GM23338 (cell line): ENCODE data around the gene MAG. TPM values are rescaled to one million over a fixed set of nuclear protein-coding genes. Genes with fewer than 3 reads are reported as not detected.

Source experiments
- ATAC-seq: fragments of 200-7000 bp; cut with Tn5 transposase; 3 replicates; pipeline ENCODE4 v1.9.1; 2020
- DNase-seq: peaks from one replicate; pipeline ENCODE4 v3.0.0-alpha.2; 2015; ENCODE audit warnings: low spot score
- H2AFZ ChIP-seq: fragments of 200-600 bp; sonication (generic); 2 replicates; pipeline ENCODE4 v1.8.0; 2016; ENCODE audit warnings: antibody characterized with exemption, mild to moderate bottlenecking, moderate library complexity
- H3F3A ChIP-seq: fragments of 200-600 bp; sonication (generic); replicated peaks from 2 replicates; pipeline ENCODE4 v1.8.0; 2017; ENCODE audit warnings: antibody characterized with exemption, mixed run types, low read depth
- H3K27ac ChIP-seq: fragments of 200-600 bp; sonication (generic); 2 replicates; pipeline ENCODE4 v1.6.1; 2016; ENCODE audit warnings: low read depth
- H3K27me3 ChIP-seq: fragments of 200-600 bp; sonication (generic); 2 replicates; pipeline ENCODE4 v1.8.0; 2016; ENCODE audit warnings: mild to moderate bottlenecking, mixed run types, moderate library complexity; ENCODE audit not compliant: insufficient read depth
- H3K36me3 ChIP-seq: fragments of 200-600 bp; sonication (generic); 2 replicates; pipeline ENCODE4 v1.8.0; 2016; ENCODE audit warnings: mild to moderate bottlenecking; ENCODE audit not compliant: insufficient read depth
- H3K4me1 ChIP-seq: fragments of 200-600 bp; sonication (generic); 2 replicates; pipeline ENCODE4 v1.8.0; 2016; ENCODE audit warnings: mild to moderate bottlenecking, moderate library complexity; ENCODE audit not compliant: insufficient read depth
- H3K4me2 ChIP-seq: fragments of 200-600 bp; sonication (generic); 2 replicates; pipeline ENCODE4 v1.7.1; 2017; ENCODE audit warnings: mixed run types
- H3K4me3 ChIP-seq: fragments of 200-600 bp; sonication (generic); 2 replicates; pipeline ENCODE4 v1.6.1; 2016; ENCODE audit warnings: mixed run types
- H3K79me2 ChIP-seq: fragments of 200-600 bp; sonication (generic); replicated peaks from 2 replicates; pipeline ENCODE4 v1.8.0; 2017; ENCODE audit warnings: mild to moderate bottlenecking; ENCODE audit not compliant: insufficient read depth
- H3K9me2 ChIP-seq: fragments of 200-600 bp; sonication (generic); 2 replicates; pipeline ENCODE4 v1.8.0; 2017; ENCODE audit not compliant: insufficient read depth
- H4K20me1 ChIP-seq: fragments of 200-600 bp; sonication (generic); replicated peaks from 2 replicates; pipeline ENCODE4 v1.8.0; 2017; ENCODE audit warnings: mild to moderate bottlenecking; ENCODE audit not compliant: insufficient read depth
- H3K27ac Mint-ChIP-seq: 2 replicates; pipeline ENCODE4 v1.8.0; 2020; ENCODE audit warnings: inconsistent platforms, mild to moderate bottlenecking, moderate library complexity, mixed read lengths
- H3K27me3 Mint-ChIP-seq: 3 replicates; pipeline ENCODE4 v1.8.0; 2022; ENCODE audit warnings: low read depth, mild to moderate bottlenecking, moderate library complexity, mixed read lengths, inconsistent platforms; ENCODE audit not compliant: insufficient read depth, poor library complexity
- H3K36me3 Mint-ChIP-seq: 3 replicates; pipeline ENCODE4 v1.8.0; 2021; ENCODE audit warnings: low read depth, mild to moderate bottlenecking, inconsistent platforms, moderate library complexity, mixed read lengths
- H3K4me1 Mint-ChIP-seq: 3 replicates; pipeline ENCODE4 v1.8.0; 2020; ENCODE audit warnings: mild to moderate bottlenecking, inconsistent platforms, mixed read lengths
- H3K4me3 Mint-ChIP-seq: 3 replicates; pipeline ENCODE4 v1.8.0; 2021; ENCODE audit warnings: moderate library complexity, mild to moderate bottlenecking, inconsistent platforms, mixed read lengths
- H3K9me3 Mint-ChIP-seq: 3 replicates; pipeline ENCODE4 v1.8.0; 2020; ENCODE audit warnings: moderate library complexity, mild to moderate bottlenecking, inconsistent platforms, mixed read lengths
- CREB1 ChIP-seq: fragments of 250-450 bp; sonication (Bioruptor Pico); IDR thresholded peaks from 2 replicates; pipeline ENCODE4 v1.5.0; 2020; ENCODE audit warnings: low read depth, mild to moderate bottlenecking, moderate library complexity
- JUNB ChIP-seq: IDR thresholded peaks from one replicate; pipeline ENCODE4 v1.6.1; 2016; ENCODE audit warnings: antibody characterized with exemption; ENCODE audit not compliant: unreplicated experiment
- NANOG ChIP-seq: IDR thresholded peaks from 2 replicates; pipeline ENCODE4 v1.6.1; 2016; ENCODE audit warnings: antibody characterized with exemption, borderline replicate concordance
- POLR2AphosphoS5 ChIP-seq: IDR thresholded peaks from 2 replicates; pipeline ENCODE4 v1.6.1; 2016; ENCODE audit warnings: antibody characterized with exemption, low read depth
- ZNF114 ChIP-seq: fragments of 250-450 bp; sonication (Bioruptor Pico); IDR thresholded peaks from 2 replicates; pipeline ENCODE4 v1.5.0; 2020; ENCODE audit warnings: mild to moderate bottlenecking, moderate library complexity
- microRNA-seq: library from miRNA; unstranded; fragments of <30 nt; microRNA quantifications from one replicate; pipeline ENCODE4, GENCODE V29; 2017
- polyA plus RNA-seq: library from polyadenylated mRNA; unstranded; fragments of >200 nt; fragmentation: Nextera tagmentation; extraction: Ambion mirVana; gene quantifications from 2 replicates; pipeline ENCODE4 v1.2.1, GENCODE V29; 2016
- total RNA-seq: library from RNA; depleted of rRNA; stranded (reverse); fragments of >200 nt; shearing (Covaris generic); gene quantifications from 2 replicates; pipeline ENCODE4 v1.2.3, GENCODE V29; 2014; rRNA removed

The MAG gene
- total and polyA plus RNA-seq, 2 experiments from 2014 or later: 0.61 to 1.3 TPM

- H3K4me1 ChIP-seq: no peaks in the 10 kb centered on the region
- ATAC-seq: no peak
- Mint-ChIP-seq H3K36me3 (no peaks in the 10 kb centered on the region), H3K9me3 (no peaks in the 10 kb centered on the region), H3K4me1 (peaks cover 5% of the 10 kb centered on the region), H3K27me3 (no peaks in the 10 kb centered on the region), H3K4me3 (no peak overlapping the region), H3K27ac (no peak overlapping the region)
- no peaks in the 10 kb centered on the region for H3K79me2 ChIP-seq
- H3K9me2 ChIP-seq: no peaks in the 10 kb centered on the region
- no peak overlapping the region for H3K27ac ChIP-seq
- no peak overlapping the region for H3K4me2 ChIP-seq
- no peak for TF ChIP-seq POLR2AphosphoS5
- no peak for TF ChIP-seq NANOG
- no peak for TF ChIP-seq CREB1 (CRISPR knock-in tag)
- TF ChIP-seq JUNB: no peak
- H2AFZ ChIP-seq: no peak overlapping the region
- no peaks in the 10 kb centered on the region for H3F3A ChIP-seq
- DNase-seq: no peak
- H3K36me3 ChIP-seq: no peaks in the 10 kb centered on the region
- no peaks in the 10 kb centered on the region for H4K20me1 ChIP-seq
- H3K4me3 ChIP-seq: no peak overlapping the region
- no peaks in the 10 kb centered on the region for H3K27me3 ChIP-seq
Measured at GRCh38 chr19:35362261-35363000, 70.5 kb downstream of the MAG start.

- Histone ChIP-seq H4K20me1 (no peaks in the 10 kb centered on the region), H3F3A (no peaks in the 10 kb centered on the region), H3K4me1 (no peaks in the 10 kb centered on the region), H3K27ac (no peak overlapping the region), H3K27me3 (no peaks in the 10 kb centered on the region), H3K4me3 (no peak overlapping the region), H3K4me2 (no peak overlapping the region), H3K79me2 (no peaks in the 10 kb centered on the region), H3K36me3 (no peaks in the 10 kb centered on the region), H2AFZ (no peak overlapping the region), H3K9me2 (no peaks in the 10 kb centered on the region)
- peaks cover 3% of the 10 kb centered on the region for H3K4me1 Mint-ChIP-seq
- no peaks in the 10 kb centered on the region for H3K36me3 Mint-ChIP-seq
- H3K27me3 Mint-ChIP-seq: no peaks in the 10 kb centered on the region
- TF ChIP-seq ZNF114 (CRISPR knock-in tag): no peak
- no peaks in the 10 kb centered on the region for H3K9me3 Mint-ChIP-seq
- DNase-seq: no peak
- no peak overlapping the region for H3K4me3 Mint-ChIP-seq
- no peak overlapping the region for H3K27ac Mint-ChIP-seq
- ATAC-seq: no peak
Measured at GRCh38 chr19:35363001-35363590, 71.1 kb downstream of the MAG start.

Small RNA genes lying within 50 kb of the gene (microRNA-seq; reads per million reads assigned to microRNA genes)
- not detected for gene MIR5196

Other genes with a start within 250 kb of the MAG start
- gene FXYD3, start 176.3 kb upstream of the MAG start, total RNA-seq: not detected in 2 replicates
- 0.81 and 0.89 TPM in 2 replicates for gene FXYD3, start 176.3 kb upstream of the MAG start, polyA plus RNA-seq
- gene LGI4, start 157.1 kb upstream of the MAG start, total RNA-seq: 3.6 and 4.3 TPM in 2 replicates
- gene LGI4, start 157.1 kb upstream of the MAG start, polyA plus RNA-seq: 2.3 and 3.4 TPM in 2 replicates
- 1.5 and 1.7 TPM in 2 replicates for gene FXYD1, start 153.3 kb upstream of the MAG start, total RNA-seq
- gene FXYD1, start 153.3 kb upstream of the MAG start, polyA plus RNA-seq: 26.8 and 31.3 TPM in 2 replicates
- gene FXYD7, start 148.9 kb upstream of the MAG start, total RNA-seq: 9.6 and 15.9 TPM in 2 replicates
- gene FXYD7, start 148.9 kb upstream of the MAG start, polyA plus RNA-seq: 43.7 and 44.0 TPM in 2 replicates
- gene FXYD5, start 137.4 kb upstream of the MAG start, total RNA-seq: 97.7 and 98.9 TPM in 2 replicates
- 222 and 233 TPM in 2 replicates for gene FXYD5, start 137.4 kb upstream of the MAG start, polyA plus RNA-seq
- gene FAM187B, start 63.4 kb upstream of the MAG start, total RNA-seq: not detected in 2 replicates
- 0.23 and 0.31 TPM in 2 replicates for gene FAM187B, start 63.4 kb upstream of the MAG start, polyA plus RNA-seq
- gene LSR, start 43.2 kb upstream of the MAG start, total RNA-seq: 195 and 212 TPM in 2 replicates
- gene LSR, start 43.2 kb upstream of the MAG start, polyA plus RNA-seq: 116 and 125 TPM in 2 replicates
- 60.5 and 63.8 TPM in 2 replicates for gene USF2, start 23.2 kb upstream of the MAG start, total RNA-seq
- gene USF2, start 23.2 kb upstream of the MAG start, polyA plus RNA-seq: 28.9 and 36.4 TPM in 2 replicates
- gene HAMP, start 9.6 kb upstream of the MAG start, total RNA-seq: not detected in 2 replicates
- gene HAMP, start 9.6 kb upstream of the MAG start, polyA plus RNA-seq: 0.65 TPM in 1 of 2 replicates, not detected in the other
- gene CD22, start 37.0 kb downstream of the MAG start, total RNA-seq: 0.10 and 0.12 TPM in 2 replicates
- 0.32 and 0.66 TPM in 2 replicates for gene CD22, start 37.0 kb downstream of the MAG start, polyA plus RNA-seq
- gene FFAR1, start 55.7 kb downstream of the MAG start, total RNA-seq: not detected in 2 replicates
- gene FFAR1, start 55.7 kb downstream of the MAG start, polyA plus RNA-seq: not detected in 2 replicates
- gene FFAR3, start 66.3 kb downstream of the MAG start, total RNA-seq: 0.35 TPM in 1 of 2 replicates, not detected in the other
- not detected in 2 replicates for gene FFAR3, start 66.3 kb downstream of the MAG start, polyA plus RNA-seq
- not detected in 2 replicates for gene GPR42, start 78.9 kb downstream of the MAG start, total RNA-seq
- not detected in 2 replicates for gene GPR42, start 78.9 kb downstream of the MAG start, polyA plus RNA-seq
- not detected in 2 replicates for gene FFAR2, start 156.1 kb downstream of the MAG start, total RNA-seq
- not detected in 2 replicates for gene FFAR2, start 156.1 kb downstream of the MAG start, polyA plus RNA-seq
- not detected in 2 replicates for gene KRTDAP, start 198.3 kb downstream of the MAG start, total RNA-seq
- 1.6 and 2.7 TPM in 2 replicates for gene KRTDAP, start 198.3 kb downstream of the MAG start, polyA plus RNA-seq
- gene DMKN, start 221.5 kb downstream of the MAG start, total RNA-seq: 259 and 276 TPM in 2 replicates
- 569 and 615 TPM in 2 replicates for gene DMKN, start 221.5 kb downstream of the MAG start, polyA plus RNA-seq
- not detected in 2 replicates for gene SBSN, start 236.2 kb downstream of the MAG start, total RNA-seq
- 0.39 and 0.42 TPM in 2 replicates for gene SBSN, start 236.2 kb downstream of the MAG start, polyA plus RNA-seq
- not detected in 2 replicates for gene GAPDHS, start 241.3 kb downstream of the MAG start, total RNA-seq
- 0.21 TPM in 1 of 2 replicates, not detected in the other for gene GAPDHS, start 241.3 kb downstream of the MAG start, polyA plus RNA-seq